HG03135 (cell line): ENCODE results near the gene HOXD3.

Experiments used
- ATAC-seq: cut with Tn5 transposase; IDR thresholded peaks from one replicate; pipeline ENCODE4 v1.9.1; 2021; ENCODE audit warnings: mild to moderate bottlenecking, moderate library complexity; ENCODE audit not compliant: unreplicated experiment

HOXD3 gene

DNA sequence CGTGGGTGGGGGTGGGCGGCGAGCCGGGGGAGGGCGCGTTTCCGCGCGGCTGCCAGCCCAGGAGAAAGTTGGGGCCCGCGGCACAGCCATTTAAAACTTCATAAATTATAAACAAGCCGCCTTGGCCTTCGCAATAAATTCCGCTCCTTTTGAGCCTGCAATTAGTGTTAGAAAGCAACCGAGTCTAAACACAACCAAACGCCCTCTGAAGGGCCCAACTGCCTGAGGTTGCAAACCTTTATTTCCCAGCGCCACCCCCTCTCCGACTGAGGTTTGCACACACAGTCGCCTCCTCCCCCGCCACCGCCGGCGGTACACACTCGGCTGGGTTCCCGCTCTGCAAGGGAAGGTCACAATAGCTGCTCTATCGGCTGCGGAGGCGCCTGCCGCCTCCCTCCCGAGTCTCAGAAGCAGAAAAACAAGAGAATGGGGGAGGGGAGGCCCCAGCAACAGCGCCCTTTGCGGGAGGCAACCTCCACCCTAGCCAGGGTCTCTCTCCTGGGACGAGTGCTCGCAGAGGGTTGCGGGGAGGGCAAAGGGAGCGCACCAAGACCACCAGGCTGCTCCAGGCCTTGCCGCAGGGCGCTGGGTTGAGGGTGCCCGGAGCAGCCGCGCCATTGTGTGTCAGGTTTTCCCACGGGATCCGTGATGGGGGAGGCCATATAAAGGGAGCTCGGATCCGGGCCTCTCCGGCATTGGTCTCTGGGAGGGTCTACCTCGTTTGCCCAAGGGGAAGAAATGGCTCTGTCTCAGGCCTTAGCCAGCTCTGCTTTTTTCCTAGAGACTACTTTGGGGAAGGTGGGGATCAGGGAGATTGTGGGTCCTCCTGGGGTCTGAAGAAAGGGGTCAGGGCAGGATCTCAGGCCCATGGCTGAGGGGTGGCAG, 18.0 kb downstream of the HOXD3 start:
- ATAC-seq = no peak

GRCh38 chr2:176175709-176176607, 18.9 kb downstream of the HOXD3 start:
- ATAC-seq = no peak

GRCh38 chr2:176177580-176178037, 20.5 kb downstream of the HOXD3 start:
- ATAC-seq = no peak

DNA sequence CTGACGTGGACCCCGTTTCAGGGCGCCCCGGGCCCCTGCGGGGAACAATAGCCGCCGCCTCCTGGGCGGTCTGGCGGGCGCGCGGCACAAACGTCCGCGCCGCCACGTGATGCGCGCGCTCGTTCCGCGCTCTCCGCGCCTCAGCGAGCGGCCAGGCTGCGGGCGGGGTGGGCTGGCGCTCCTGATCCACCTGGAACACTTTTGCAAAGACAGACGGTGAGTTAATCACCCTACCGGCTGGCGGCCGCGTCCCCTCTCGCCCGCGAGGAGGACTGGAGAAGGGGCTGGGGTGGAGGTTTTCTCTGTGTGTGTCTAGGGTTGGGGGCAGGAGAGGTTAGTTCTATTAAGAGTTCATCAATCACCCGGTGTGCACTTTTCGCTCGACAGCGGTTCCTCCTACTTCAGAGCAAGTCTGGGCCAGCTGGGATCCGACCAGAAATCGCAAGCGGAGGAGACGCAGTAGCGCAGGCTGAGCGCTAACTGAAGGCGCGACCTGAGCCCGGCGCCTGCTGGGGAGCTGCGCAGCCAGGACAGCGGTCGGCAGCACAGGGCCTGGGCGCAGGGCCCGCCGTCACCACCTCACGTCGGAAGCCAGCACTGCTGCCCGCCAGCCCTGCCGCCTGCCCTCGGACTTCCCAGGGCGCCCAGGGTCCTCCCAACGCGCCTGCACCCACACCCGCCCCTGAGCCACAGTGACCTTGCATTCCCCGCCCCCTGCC, 21.1 kb downstream of the HOXD3 start:
- no peak for ATAC-seq

- no peak for ATAC-seq
These were observed 21.7 kb downstream of the HOXD3 start for GRCh38 chr2:176178757-176179295.

GRCh38 chr2:176181551-176181950, 24.4 kb downstream of the HOXD3 start:
- no peak for ATAC-seq

DNA sequence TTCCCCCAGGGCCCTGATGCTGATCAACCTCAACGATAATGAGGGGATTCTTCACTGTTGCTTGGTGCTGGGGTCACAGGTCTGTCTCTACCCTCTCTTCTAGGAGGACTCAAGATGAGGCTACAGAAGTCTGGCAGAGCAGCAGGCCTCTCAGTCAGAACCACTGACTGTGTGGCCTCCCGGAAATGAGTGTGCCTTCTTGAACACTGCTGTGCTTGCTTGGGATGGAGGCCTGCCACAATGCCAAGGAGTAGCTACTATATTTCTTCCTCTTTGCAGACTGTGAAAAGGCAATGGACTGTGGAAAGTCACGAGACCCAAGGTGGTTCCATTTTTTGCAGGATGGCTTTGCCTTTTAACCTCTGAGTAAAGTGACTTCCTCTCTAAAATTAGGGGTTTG, 25.6 kb downstream of the HOXD3 start:
- ATAC-seq = no peak

- ATAC-seq = no peak
These were observed 27.6 kb downstream of the HOXD3 start for GRCh38 chr2:176184749-176185148.

DNA sequence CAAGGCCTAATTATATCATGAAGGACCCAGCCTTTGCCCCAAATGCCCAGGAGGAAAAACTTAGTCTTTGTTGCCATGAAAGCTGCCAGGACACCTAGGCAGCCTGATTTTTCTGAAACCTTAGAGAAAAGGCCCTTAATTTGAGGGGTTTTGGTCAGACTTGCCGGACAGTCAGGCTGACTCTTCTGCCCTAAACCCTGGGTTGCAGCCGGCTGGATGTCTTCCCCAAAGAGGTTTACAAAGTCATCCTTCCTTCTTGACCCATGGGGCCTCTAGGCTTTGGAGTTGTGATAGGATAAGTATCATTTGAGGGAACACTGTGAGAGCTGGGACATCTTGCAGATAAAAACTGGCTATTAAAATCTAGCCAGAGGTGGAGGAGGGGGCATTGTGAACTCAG, 28.9 kb downstream of the HOXD3 start:
- ATAC-seq = no peak

DNA sequence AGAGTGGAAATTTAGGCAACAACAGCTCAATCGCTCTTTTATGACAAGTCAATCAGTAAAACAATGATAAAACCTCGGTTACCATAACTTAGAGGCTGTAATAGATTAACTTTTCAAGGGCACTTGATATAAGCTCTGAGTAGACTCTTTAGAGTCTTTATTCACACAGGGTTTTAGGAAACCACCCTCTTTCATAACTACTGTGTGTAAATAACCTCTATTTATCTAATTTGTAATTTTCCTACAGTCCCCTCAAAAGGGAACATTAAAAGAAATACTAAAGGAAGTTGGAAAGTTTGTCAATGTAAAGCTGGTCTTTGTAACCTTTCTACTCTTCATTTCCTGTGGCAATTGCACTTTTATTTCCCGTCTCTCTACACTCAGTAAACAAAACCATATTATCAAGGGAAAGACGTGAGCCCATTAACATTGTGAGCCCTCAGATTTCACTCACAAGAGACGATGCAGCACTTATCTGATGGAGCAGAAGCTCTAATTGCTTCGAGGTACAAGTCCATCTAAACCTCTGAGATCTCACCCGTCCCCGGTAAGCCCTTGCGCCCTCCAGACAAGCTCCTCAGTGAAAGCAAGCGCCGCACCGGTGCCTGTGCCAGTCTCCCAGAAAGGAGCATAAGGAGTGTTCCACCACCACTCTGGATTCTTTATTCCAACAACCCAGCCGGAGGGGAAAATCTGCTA, 30.2 kb downstream of the HOXD3 start:
- no peak for ATAC-seq

DNA sequence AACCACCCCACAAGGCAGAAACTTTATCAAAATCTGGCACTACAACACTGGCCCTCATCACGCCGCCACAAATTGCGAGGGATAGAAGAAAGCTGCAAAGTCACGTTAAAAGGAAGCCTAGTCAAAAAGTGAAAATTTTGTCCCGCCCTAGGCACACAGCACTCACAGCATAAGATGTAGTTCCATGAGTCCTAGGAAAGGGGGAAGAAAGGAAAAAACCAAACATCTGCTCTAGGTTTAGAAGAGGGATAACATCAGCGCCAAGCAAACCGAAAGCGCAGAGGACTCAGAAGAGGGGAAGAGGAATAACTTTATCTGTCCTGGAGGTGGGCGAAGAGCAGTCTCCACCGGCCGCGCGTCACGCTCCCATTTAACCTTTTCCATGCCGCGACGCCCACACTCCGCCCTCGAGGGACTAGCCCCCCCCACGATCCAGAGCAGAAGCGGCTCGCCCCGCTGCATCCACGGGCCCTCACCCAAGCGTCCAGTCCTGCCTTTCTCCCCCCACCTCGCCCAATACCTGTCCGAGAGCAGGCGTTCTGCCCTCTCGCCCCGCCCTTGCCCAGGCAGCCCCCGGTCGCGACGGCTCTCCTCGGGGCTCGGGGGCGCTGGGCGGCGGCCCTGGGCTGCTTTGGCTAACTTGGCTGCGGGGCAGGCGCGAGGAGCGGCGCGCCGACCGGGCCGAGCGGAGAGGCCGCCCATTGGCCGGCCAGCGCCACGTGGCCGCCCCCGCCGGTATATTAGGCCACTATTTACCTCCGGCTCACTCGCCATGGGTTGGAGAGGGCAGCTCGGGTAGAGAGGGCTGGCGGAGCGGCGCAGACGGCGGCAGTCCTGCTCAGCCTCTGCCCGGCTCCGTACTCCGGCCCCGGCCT, 31.0 kb downstream of the HOXD3 start, which contains the start of gene HOXD1:
HOXD1 (plus strand) TSS at position 770 of the 875 bp plus-strand sequence. CDS start 134 bp downstream, outside the sequence.
- ATAC-seq = no peak

DNA sequence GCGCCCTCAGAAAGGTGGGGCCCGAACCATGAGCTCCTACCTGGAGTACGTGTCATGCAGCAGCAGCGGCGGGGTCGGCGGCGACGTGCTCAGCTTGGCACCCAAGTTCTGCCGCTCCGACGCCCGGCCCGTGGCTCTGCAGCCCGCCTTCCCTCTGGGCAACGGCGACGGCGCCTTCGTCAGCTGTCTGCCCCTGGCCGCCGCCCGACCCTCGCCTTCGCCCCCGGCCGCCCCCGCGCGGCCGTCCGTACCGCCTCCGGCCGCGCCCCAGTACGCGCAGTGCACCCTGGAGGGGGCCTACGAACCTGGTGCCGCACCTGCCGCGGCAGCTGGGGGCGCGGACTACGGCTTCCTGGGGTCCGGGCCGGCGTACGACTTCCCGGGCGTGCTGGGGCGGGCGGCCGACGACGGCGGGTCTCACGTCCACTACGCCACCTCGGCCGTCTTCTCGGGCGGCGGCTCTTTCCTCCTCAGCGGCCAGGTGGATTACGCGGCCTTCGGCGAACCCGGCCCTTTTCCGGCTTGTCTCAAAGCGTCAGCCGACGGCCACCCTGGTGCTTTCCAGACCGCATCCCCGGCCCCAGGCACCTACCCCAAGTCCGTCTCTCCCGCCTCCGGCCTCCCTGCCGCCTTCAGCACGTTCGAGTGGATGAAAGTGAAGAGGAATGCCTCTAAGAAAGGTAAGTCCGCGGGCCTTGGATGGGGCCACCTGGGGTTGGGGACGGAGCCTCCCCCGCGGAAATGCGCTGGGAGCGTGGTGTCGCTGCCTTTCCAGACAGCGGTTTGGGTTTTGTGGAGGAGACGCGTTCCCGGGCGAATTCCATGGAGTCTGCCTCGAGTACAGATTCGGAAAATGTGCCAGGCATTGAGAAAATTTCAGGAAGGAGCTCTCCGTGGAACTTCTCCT, 31.9 kb downstream of the HOXD3 start:
- no peak for ATAC-seq

DNA sequence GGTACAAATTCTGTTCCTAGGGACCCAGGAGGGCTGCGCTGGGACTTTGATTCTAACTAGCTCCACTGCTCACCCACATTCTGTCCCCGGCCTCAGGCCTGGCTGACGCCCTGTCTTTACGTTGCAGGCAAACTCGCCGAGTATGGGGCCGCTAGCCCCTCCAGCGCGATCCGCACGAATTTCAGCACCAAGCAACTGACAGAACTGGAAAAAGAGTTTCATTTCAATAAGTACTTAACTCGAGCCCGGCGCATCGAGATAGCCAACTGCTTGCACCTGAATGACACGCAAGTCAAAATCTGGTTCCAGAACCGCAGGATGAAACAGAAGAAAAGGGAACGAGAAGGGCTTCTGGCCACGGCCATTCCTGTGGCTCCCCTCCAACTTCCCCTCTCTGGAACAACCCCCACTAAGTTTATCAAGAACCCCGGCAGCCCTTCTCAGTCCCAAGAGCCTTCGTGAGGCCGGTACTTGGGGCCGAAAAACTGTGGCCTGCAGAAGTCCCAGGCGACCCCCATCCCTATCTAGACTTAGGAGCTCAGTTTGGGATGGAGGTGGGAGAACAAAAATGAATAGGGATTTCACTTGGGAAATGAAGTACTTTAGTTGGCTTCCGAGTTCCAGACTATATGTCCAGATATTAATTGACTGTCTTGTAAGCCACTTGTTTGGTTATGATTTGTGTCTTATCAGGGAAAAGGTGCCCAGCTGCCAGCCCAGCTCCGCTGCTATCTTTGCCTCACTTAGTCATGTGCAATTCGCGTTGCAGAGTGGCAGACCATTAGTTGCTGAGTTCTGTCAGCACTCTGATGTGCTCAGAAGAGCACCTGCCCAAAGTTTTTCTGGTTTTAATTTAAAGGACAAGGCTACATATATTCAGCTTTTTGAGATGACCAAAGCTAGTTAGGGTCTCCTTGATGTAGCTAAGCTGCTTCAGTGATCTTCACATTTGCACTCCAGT, 32.9 kb downstream of the HOXD3 start:
- no peak for ATAC-seq

DNA sequence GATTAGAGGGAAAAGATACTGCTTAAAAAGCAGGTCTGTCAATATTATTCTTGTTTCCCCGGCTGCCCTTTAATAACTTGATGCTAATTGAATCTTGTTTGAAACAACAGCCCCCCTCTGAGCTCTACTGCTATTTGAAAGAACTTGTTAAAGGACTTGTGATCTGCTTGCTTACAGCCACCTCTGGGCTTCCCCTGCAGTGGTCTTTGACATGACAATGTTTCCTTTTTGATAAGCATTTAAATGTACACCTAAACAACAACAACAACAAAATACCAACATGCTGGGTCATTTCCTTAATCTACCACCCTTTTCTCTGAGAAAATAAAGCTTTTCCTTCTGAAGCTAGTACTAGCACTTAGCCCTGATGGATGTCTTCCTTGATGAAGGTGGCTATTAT, 35.2 kb downstream of the HOXD3 start:
- ATAC-seq = no peak

DNA sequence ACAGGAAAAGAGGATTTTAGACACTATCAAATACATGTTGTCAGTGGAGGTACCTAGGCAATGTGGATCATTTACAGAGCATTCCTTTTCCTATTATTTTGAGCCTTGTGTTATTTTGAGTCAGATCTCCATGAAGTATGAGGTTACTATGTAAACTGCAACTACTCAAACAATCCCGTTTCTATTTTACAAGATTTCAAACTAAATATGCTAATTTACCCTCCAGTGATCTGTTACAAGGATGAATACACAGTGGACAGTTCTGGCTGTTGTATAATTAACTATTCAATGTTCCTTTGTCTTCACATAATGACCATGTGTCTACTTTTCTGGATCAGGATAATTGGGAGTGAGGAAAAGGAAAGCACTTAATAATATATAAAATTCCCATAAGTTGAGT, 35.9 kb downstream of the HOXD3 start:
- no peak for ATAC-seq

DNA sequence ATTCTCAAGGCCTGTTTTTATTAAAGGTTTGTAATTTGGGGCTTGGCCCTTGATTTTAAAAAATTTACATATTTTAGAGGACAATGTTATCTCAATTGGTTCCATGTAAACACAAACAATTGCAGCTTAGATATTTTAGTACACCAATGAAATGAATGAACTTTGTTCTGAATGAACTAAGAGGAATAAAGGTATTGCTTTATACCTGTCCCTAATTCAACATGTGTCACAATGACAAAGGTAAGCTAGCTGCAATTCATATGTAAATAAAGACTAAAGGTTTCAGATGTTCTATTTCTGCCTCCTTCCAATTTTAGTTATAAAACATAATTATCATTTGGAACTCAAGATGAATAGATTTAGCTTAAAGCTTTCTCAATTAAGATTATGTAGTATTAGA, 42.8 kb downstream of the HOXD3 start:
- ATAC-seq = no peak

DNA sequence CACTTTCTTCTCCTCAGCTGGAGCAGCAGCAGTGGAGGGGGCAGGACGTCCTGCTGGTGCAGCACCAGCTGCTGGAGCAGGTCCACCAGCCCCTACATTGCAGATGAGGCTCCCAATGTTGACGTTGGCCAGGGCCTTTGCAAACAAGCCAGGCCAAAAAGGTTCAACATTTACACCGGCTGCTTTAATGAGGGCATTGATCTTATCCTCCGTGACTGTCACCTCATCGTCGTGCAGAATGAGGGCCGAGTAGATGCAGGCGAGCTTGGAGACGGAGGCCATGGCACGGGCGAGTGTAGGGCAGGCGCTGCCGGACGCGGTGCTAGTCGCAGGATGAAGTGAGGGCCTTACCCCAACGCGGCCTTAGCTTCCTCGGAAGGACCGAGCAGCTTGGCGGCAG, 43.9 kb downstream of the HOXD3 start:
- no peak for ATAC-seq
